CD4-positive, alpha-beta T cell (primary cell): ENCODE results near the gene KRI1. TPM values are rescaled to one million over a fixed set of nuclear protein-coding genes. Genes with fewer than 3 reads are reported as not detected.

Source experiments
- ATAC-seq: fragments of 200-7000 bp; cut with Tn5 transposase; one replicate; pipeline ENCODE4 v1.10.0; 2022; ENCODE audit warnings: mild to moderate bottlenecking; ENCODE audit not compliant: poor library complexity
- CTCF ChIA-PET: fragments of 350-600 bp; sonication (Branson Sonifier 250); formaldehyde crosslinking; loops from one replicate; lab custom pipeline; 2021; ENCODE audit warnings: antibody characterized with exemption, inconsistent platforms; lab: Charles Lee
- POLR2A ChIA-PET: fragments of 350-600 bp; sonication (Branson Sonifier 250); formaldehyde crosslinking; loops from one replicate; lab custom pipeline; 2021; ENCODE audit warnings: antibody characterized with exemption, inconsistent platforms; lab: Charles Lee
- DNase-seq, 14 experiments: peaks; one replicate each; pipeline ENCODE4 v3.0.0-alpha.2; 2013 to 2020; ENCODE audit warnings: mixed read lengths in 2 of 14
- H3K27ac ChIP-seq, 2 donors: one replicate each; pipeline versions ENCODE4 v1.5.1 to v1.7.0; 2013; ENCODE audit warnings: low read length in 2 of 2, low read depth in 1 of 2, mild to moderate bottlenecking in 1 of 2
- H3K27me3 ChIP-seq, 2 experiments: 1 replicate in 1 of 2; 2 replicates in 1 of 2; pipeline versions ENCODE4 v1.6.1 to v1.7.0; 2013; ENCODE audit warnings: low read length in 2 of 2, control low read depth in 1 of 2, mild to moderate bottlenecking in 1 of 2, moderate library complexity in 1 of 2; ENCODE audit not compliant: insufficient read depth in 2 of 2, control insufficient read depth in 1 of 2
- H3K36me3 ChIP-seq: one replicate; pipeline ENCODE4 v1.6.1; 2013; ENCODE audit warnings: low read length, control low read depth; ENCODE audit not compliant: insufficient read depth
- H3K4me1 ChIP-seq: one replicate; pipeline ENCODE4 v1.6.1; 2013; ENCODE audit warnings: low read length, control low read depth; ENCODE audit not compliant: insufficient read depth
- H3K4me3 ChIP-seq: one replicate; pipeline ENCODE4 v1.5.1; 2013; ENCODE audit warnings: mild to moderate bottlenecking, low read length, moderate library complexity
- H3K9me3 ChIP-seq, 2 experiments: 1 replicate in 1 of 2; 2 replicates in 1 of 2; pipeline versions ENCODE4 v1.6.1 to v1.7.0; 2013; ENCODE audit warnings: low read length in 2 of 2, mild to moderate bottlenecking in 2 of 2, control low read depth in 1 of 2, moderate library complexity in 1 of 2; ENCODE audit not compliant: control insufficient read depth in 1 of 2, insufficient read depth in 1 of 2
- H3K27ac Mint-ChIP-seq: one replicate; pipeline ENCODE4 v1.8.0; 2020; ENCODE audit warnings: mixed read lengths
- H3K27me3 Mint-ChIP-seq: one replicate; pipeline ENCODE4 v1.8.0; 2021; ENCODE audit warnings: mixed read lengths
- H3K36me3 Mint-ChIP-seq: one replicate; pipeline ENCODE4 v1.8.0; 2021; ENCODE audit warnings: low read depth, mixed read lengths
- H3K4me1 Mint-ChIP-seq: one replicate; pipeline ENCODE4 v1.8.0; 2021; ENCODE audit warnings: low read depth, mixed read lengths
- H3K4me3 Mint-ChIP-seq: one replicate; pipeline ENCODE4 v1.8.0; 2020; ENCODE audit warnings: mild to moderate bottlenecking, mixed read lengths
- H3K9me3 Mint-ChIP-seq: one replicate; pipeline ENCODE4 v1.8.0; 2020; ENCODE audit warnings: mixed read lengths
- CTCF ChIP-seq: fragments of 200-600 bp; IDR thresholded peaks from one replicate; pipeline ENCODE4 v1.8.0; 2022; ENCODE audit warnings: antibody characterized with exemption, mild to moderate bottlenecking
- intact Hi-C, 2 experiments: fragments of 100-400 bp; cut with DNase I in 1 of 2; cut with micrococcal nuclease in 1 of 2; formaldehyde crosslinking; loops; one replicate each; pipeline versions ENCODE4 v1.15.1 to v1.9.0; 2023 to 2025; cut with DNase I, micrococcal nuclease
- total RNA-seq, 174 experiments: library from RNA in 2 of 174; stranded (reverse) in 2 of 174; gene quantifications; one replicate each; pipeline ENCODE4 v1.2.3 and lab custom pipeline; 2021 to 2026

Gene KRI1
- total RNA-seq, 2 experiments from 2014 or later, result 36.8 to 39.6 TPM

- H3K9me3 Mint-ChIP-seq, result no peaks in the 10 kb centered on the region
- no peaks in the 10 kb centered on the region for H3K27me3 Mint-ChIP-seq
- Histone ChIP-seq H3K9me3 (no peaks in the 10 kb centered on the region), H3K4me3 (peak overlapping the region; percentile 87), H3K27ac (peak overlapping the region; percentile 76 to 94), H3K36me3 (peaks cover 14% of the 10 kb centered on the region), H3K4me1 (peaks cover 60% of the 10 kb centered on the region), H3K27me3 (no peaks in the 10 kb centered on the region)
- peaks cover 42% of the 10 kb centered on the region for H3K36me3 Mint-ChIP-seq
- peak overlapping the region; percentile 95 for H3K27ac Mint-ChIP-seq
- H3K4me1 Mint-ChIP-seq, result peaks cover 53% of the 10 kb centered on the region
- POLR2A ChIA-PET, result interaction anchor here (0.5 to 5.6 kb wide), 17 partner anchors 14 to 268 kb away, joined by 3 to 81 read pairs (median 4); partner anchors contain the start of genes ATG4D, DNM2, KEAP1 and QTRT1
- peak overlapping the region; percentile 93 for H3K4me3 Mint-ChIP-seq
- CTCF ChIA-PET, result interaction anchor here (0.6 to 4.7 kb wide), 6 partner anchors 14 to 1767 kb away, joined by 3 to 24 read pairs (median 3); partner anchors contain the start of gene ATG4D
- intact Hi-C loops, result loop anchor here (2.0 to 5.0 kb wide), 4 partner anchors 85 to 303 kb away; partner anchors contain the start of genes CDC37 (in 2 of the 2), CARM1 (in 1 of the 2) and ILF3 (in 1 of the 2)
- ATAC-seq (no peak), DNase-seq (peak in 2 of 14 experiments; percentile 38 to 63)
- no peak for TF ChIP-seq CTCF
Observed at GRCh38 chr19:10567656-10568055, 1.8 kb upstream of the KRI1 start.

- Histone ChIP-seq H3K4me1 (peaks cover 56% of the 10 kb centered on the region), H3K4me3 (peak overlapping the region; percentile 87), H3K9me3 (no peaks in the 10 kb centered on the region), H3K27ac (peak overlapping the region; percentile 76 to 94), H3K27me3 (no peaks in the 10 kb centered on the region), H3K36me3 (peaks cover 20% of the 10 kb centered on the region)
- Mint-ChIP-seq H3K4me3 (peak overlapping the region; percentile 93), H3K27me3 (no peaks in the 10 kb centered on the region), H3K9me3 (no peaks in the 10 kb centered on the region), H3K36me3 (peaks cover 44% of the 10 kb centered on the region), H3K27ac (peak overlapping the region; percentile 95), H3K4me1 (peaks cover 47% of the 10 kb centered on the region)
- intact Hi-C loops, result loop anchor here (1.0 to 5.0 kb wide), 4 partner anchors 24 to 165 kb away; partner anchors contain the start of genes CDC37 (in 2 of the 2), ATG4D (in 1 of the 2) and ILF3 (in 1 of the 2)
- peak in 7 of 14 experiments; percentile 22 to 89 (median 52) for DNase-seq
- ChIA-PET POLR2A (interaction anchor here (0.7 to 5.6 kb wide), 18 partner anchors 13 to 522 kb away, joined by 3 to 81 read pairs (median 4); partner anchors contain the start of genes ATG4D, CARM1, DNM2 and KEAP1), CTCF (interaction anchor here (0.5 to 4.7 kb wide), 6 partner anchors 13 to 133 kb away, joined by 3 to 24 read pairs (median 4); partner anchors contain the start of gene ATG4D)
- no peak for ATAC-seq
- TF ChIP-seq CTCF, result no peak
Observed at GRCh38 chr19:10566658-10567410, 1.0 kb upstream of the KRI1 start.

GRCh38 chr19:10566408-10566657, 523 bp upstream of the KRI1 start:
- H3K9me3 ChIP-seq, result no peaks in the 10 kb centered on the region
- peak overlapping the region; percentile 95 for H3K27ac Mint-ChIP-seq
- H3K4me1 ChIP-seq, result peaks cover 56% of the 10 kb centered on the region
- no peak for TF ChIP-seq CTCF
- no peaks in the 10 kb centered on the region for H3K9me3 Mint-ChIP-seq
- H3K27ac ChIP-seq, result peak overlapping the region; percentile 76 to 94
- H3K27me3 ChIP-seq, result no peaks in the 10 kb centered on the region
- no peak for ATAC-seq
- intact Hi-C loops, result loop anchor here (1.0 to 5.0 kb wide), 4 partner anchors 23 to 164 kb away; partner anchors contain the start of genes CDC37 (in 2 of the 2), ATG4D (in 1 of the 2) and ILF3 (in 1 of the 2)
- H3K4me3 Mint-ChIP-seq, result peak overlapping the region; percentile 93
- ChIA-PET CTCF (interaction anchor here (0.5 to 4.7 kb wide), 7 partner anchors 12 to 78 kb away, joined by 3 to 24 read pairs (median 5); partner anchors contain the start of genes ATG4D and KEAP1), POLR2A (interaction anchor here (0.6 to 5.6 kb wide), 11 partner anchors 13 to 523 kb away, joined by 3 to 81 read pairs (median 3); partner anchors contain the start of genes CARM1, DNM2, LDLR and TMED1)
- H3K36me3 Mint-ChIP-seq, result peaks cover 49% of the 10 kb centered on the region
- H3K4me1 Mint-ChIP-seq, result peaks cover 47% of the 10 kb centered on the region
- DNase-seq, result no peak
- H3K36me3 ChIP-seq, result peaks cover 25% of the 10 kb centered on the region
- H3K4me3 ChIP-seq, result peak overlapping the region; percentile 87
- no peaks in the 10 kb centered on the region for H3K27me3 Mint-ChIP-seq
